Central memory CD8-positive, alpha-beta T cell (primary cell): ENCODE results near the gene CLEC2L.

ENCODE experiments used
- ATAC-seq: fragments of 150-1000 bp; cut with Tn5 transposase; replicated peaks from 2 replicates; pipeline ENCODE4 v1.10.0; 2022; ENCODE audit warnings: mild to moderate bottlenecking, moderate FRiP score, moderate number of reproducible peaks; ENCODE audit not compliant: poor library complexity, severe bottlenecking; ENCODE audit errors: extremely low read depth
- DNase-seq, 2 donors: peaks; one replicate each; pipeline ENCODE4 v3.0.0; 2021; ENCODE audit warnings: low spot score in 2 of 2
- H3K27ac Mint-ChIP-seq: one replicate; pipeline ENCODE4 v1.8.0; 2022; ENCODE audit warnings: low read depth, mild to moderate bottlenecking, moderate library complexity, mixed read lengths
- H3K27me3 Mint-ChIP-seq: one replicate; pipeline ENCODE4 v1.8.0; 2022; ENCODE audit warnings: mixed read lengths
- H3K36me3 Mint-ChIP-seq: one replicate; pipeline ENCODE4 v1.8.0; 2022; ENCODE audit warnings: mild to moderate bottlenecking, moderate library complexity, mixed read lengths; ENCODE audit not compliant: insufficient read depth
- H3K4me1 Mint-ChIP-seq: one replicate; pipeline ENCODE4 v1.8.0; 2022; ENCODE audit warnings: mixed read lengths
- H3K4me3 Mint-ChIP-seq: one replicate; pipeline ENCODE4 v1.8.0; 2022; ENCODE audit warnings: mild to moderate bottlenecking, moderate library complexity, mixed read lengths
- H3K9me3 Mint-ChIP-seq: one replicate; pipeline ENCODE4 v1.8.0; 2022; ENCODE audit warnings: mixed read lengths

The CLEC2L gene

GRCh38 chr7:139566736-139567646 is 43.5 kb downstream of the CLEC2L start:
- no peak overlapping the region for H3K27ac Mint-ChIP-seq
- ATAC-seq (no peak), DNase-seq (no peak)
- no peak overlapping the region for H3K4me3 Mint-ChIP-seq
- peaks cover 5% of the 10 kb centered on the region for H3K36me3 Mint-ChIP-seq
- no peaks in the 10 kb centered on the region for H3K27me3 Mint-ChIP-seq
- no peaks in the 10 kb centered on the region for H3K4me1 Mint-ChIP-seq
- H3K9me3 Mint-ChIP-seq: no peaks in the 10 kb centered on the region

GRCh38 chr7:139567647-139568345 is 44.3 kb downstream of the CLEC2L start:
- Mint-ChIP-seq H3K9me3 (no peaks in the 10 kb centered on the region), H3K4me1 (no peaks in the 10 kb centered on the region), H3K4me3 (no peak overlapping the region), H3K27me3 (no peaks in the 10 kb centered on the region), H3K36me3 (peaks cover 6% of the 10 kb centered on the region), H3K27ac (no peak overlapping the region)
- ATAC-seq (no peak), DNase-seq (no peak)

DNA sequence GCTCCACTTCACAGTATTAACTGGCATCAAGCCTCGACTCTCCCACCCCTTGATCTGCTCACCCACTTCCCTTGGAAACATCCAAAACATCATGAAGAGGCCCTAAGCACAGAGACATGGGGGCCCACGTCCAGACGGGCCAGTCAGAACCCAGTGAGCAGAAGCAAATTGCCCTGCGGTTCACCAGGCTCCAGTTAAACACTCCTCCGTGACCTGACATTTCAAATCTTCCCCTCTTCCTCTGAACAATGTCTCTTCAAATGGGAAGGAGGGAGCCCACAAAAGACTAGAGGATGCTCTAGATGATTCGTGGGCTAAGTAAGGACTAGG is 44.8 kb downstream of the CLEC2L start:
- Mint-ChIP-seq H3K4me1 (no peaks in the 10 kb centered on the region), H3K9me3 (no peaks in the 10 kb centered on the region), H3K27ac (no peak overlapping the region), H3K4me3 (no peak overlapping the region), H3K27me3 (no peaks in the 10 kb centered on the region), H3K36me3 (peaks cover 7% of the 10 kb centered on the region)
- ATAC-seq: no peak
- no peak for DNase-seq

GRCh38 chr7:139568813-139569490 is 45.5 kb downstream of the CLEC2L start:
- Mint-ChIP-seq H3K4me3 (no peak overlapping the region), H3K4me1 (no peaks in the 10 kb centered on the region), H3K27me3 (no peaks in the 10 kb centered on the region), H3K36me3 (peaks cover 10% of the 10 kb centered on the region), H3K9me3 (no peaks in the 10 kb centered on the region), H3K27ac (no peak overlapping the region)
- ATAC-seq (no peak), DNase-seq (no peak)

- H3K27ac Mint-ChIP-seq: no peak overlapping the region
- H3K36me3 Mint-ChIP-seq: peaks cover 13% of the 10 kb centered on the region
- no peaks in the 10 kb centered on the region for H3K27me3 Mint-ChIP-seq
- H3K4me1 Mint-ChIP-seq: no peaks in the 10 kb centered on the region
- H3K4me3 Mint-ChIP-seq: no peak overlapping the region
- ATAC-seq: no peak
- H3K9me3 Mint-ChIP-seq: no peaks in the 10 kb centered on the region
- DNase-seq: no peak
Observed at GRCh38 chr7:139570119-139570518, 46.6 kb downstream of the CLEC2L start.

- H3K4me3 Mint-ChIP-seq: no peak overlapping the region
Observed at GRCh38 chr7:139570626-139571025, 47.1 kb downstream of the CLEC2L start.

GRCh38 chr7:139571190-139571589 is 47.7 kb downstream of the CLEC2L start:
- Mint-ChIP-seq H3K27me3 (no peaks in the 10 kb centered on the region), H3K36me3 (peaks cover 13% of the 10 kb centered on the region), H3K9me3 (no peaks in the 10 kb centered on the region), H3K4me3 (no peak overlapping the region), H3K4me1 (no peaks in the 10 kb centered on the region), H3K27ac (no peak overlapping the region)
- ATAC-seq (no peak), DNase-seq (no peak)

More at GRCh38 chr7:139570626-139571025, 47.1 kb downstream of the CLEC2L start:
- Mint-ChIP-seq H3K27ac (no peak overlapping the region), H3K4me1 (no peaks in the 10 kb centered on the region), H3K27me3 (no peaks in the 10 kb centered on the region), H3K36me3 (peaks cover 13% of the 10 kb centered on the region), H3K9me3 (no peaks in the 10 kb centered on the region)
- no peak for ATAC-seq
- DNase-seq: no peak

GRCh38 chr7:139571651-139572050 is 48.2 kb downstream of the CLEC2L start:
- no peak overlapping the region for H3K4me3 Mint-ChIP-seq
- DNase-seq (no peak), ATAC-seq (no peak)
- H3K27me3 Mint-ChIP-seq: no peaks in the 10 kb centered on the region
- H3K27ac Mint-ChIP-seq: no peak overlapping the region
- peaks cover 13% of the 10 kb centered on the region for H3K36me3 Mint-ChIP-seq
- H3K9me3 Mint-ChIP-seq: no peaks in the 10 kb centered on the region
- no peaks in the 10 kb centered on the region for H3K4me1 Mint-ChIP-seq

- DNase-seq (no peak), ATAC-seq (no peak)
- Mint-ChIP-seq H3K36me3 (peaks cover 13% of the 10 kb centered on the region), H3K9me3 (no peaks in the 10 kb centered on the region), H3K4me1 (no peaks in the 10 kb centered on the region), H3K27ac (no peak overlapping the region), H3K27me3 (no peaks in the 10 kb centered on the region), H3K4me3 (no peak overlapping the region)
Observed at GRCh38 chr7:139572071-139572470, 48.6 kb downstream of the CLEC2L start.

DNA sequence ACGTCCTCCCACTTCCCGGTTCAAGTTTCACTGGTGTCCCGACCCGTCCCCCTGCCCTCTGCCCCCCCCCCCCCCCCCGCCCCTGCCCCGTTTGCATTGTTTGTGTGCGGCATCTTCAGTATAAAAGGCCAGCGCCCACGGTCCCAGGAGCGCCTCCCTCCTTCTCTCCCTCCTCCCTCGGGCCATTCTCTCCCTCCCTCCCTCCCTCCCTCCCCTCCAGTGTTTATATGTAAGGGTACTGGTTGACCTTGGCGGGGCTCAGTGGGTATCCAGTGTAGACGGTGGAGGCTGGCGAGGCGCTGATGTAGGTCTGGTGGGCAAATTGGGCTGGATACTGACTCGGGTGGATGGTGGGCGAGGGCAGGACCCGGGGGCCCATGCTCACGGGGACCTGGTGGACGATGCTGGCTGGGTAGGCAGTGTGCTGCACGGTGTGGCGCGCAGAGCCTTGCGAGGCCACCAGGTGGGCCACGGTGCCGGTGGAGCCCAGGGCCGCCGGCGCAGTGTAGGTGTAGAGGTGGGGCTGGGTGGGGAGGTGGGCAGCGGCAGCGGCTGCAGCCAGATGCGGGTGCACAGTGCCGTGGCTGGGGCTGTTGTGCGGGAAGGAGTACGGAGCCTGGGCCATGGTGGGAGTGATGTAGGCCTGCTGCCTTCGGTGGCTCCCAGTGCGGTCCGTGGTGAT is 49.4 kb downstream of the CLEC2L start:
- Mint-ChIP-seq H3K27me3 (no peaks in the 10 kb centered on the region), H3K4me3 (no peak overlapping the region), H3K27ac (no peak overlapping the region), H3K36me3 (peaks cover 13% of the 10 kb centered on the region), H3K4me1 (no peaks in the 10 kb centered on the region), H3K9me3 (no peaks in the 10 kb centered on the region)
- no peak for DNase-seq
- ATAC-seq: no peak

DNA sequence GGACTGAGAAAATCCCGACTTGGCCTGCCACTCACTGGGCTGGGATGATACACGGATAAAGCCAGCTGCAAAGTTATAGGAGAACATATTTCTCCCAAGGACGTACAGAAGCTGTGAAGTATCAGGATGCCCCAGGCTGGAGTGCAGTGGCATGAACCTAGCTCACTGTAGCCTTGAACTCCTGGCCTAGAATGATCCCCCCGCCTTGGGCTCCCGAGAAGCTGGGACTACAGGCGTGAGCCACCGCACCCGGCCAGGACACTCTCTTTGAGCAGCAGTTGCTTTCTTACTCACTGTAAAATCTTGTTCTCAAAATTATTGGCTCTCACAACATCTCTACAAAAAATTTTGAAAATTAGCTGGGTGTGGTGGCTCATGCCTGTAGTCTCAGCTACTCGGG is 50.4 kb downstream of the CLEC2L start:
- no peak overlapping the region for H3K27ac Mint-ChIP-seq

GRCh38 chr7:139574618-139575337 is 51.3 kb downstream of the CLEC2L start:
- H3K27ac Mint-ChIP-seq: no peak overlapping the region
- H3K9me3 Mint-ChIP-seq: no peaks in the 10 kb centered on the region
- H3K4me3 Mint-ChIP-seq: no peak overlapping the region
- H3K4me1 Mint-ChIP-seq: no peaks in the 10 kb centered on the region
- ATAC-seq (no peak), DNase-seq (no peak)
- peaks cover 10% of the 10 kb centered on the region for H3K36me3 Mint-ChIP-seq
- no peaks in the 10 kb centered on the region for H3K27me3 Mint-ChIP-seq

More for the DNA sequence above, 50.4 kb downstream of the CLEC2L start:
- ATAC-seq: no peak
- no peaks in the 10 kb centered on the region for H3K27me3 Mint-ChIP-seq
- H3K4me3 Mint-ChIP-seq: no peak overlapping the region
- H3K4me1 Mint-ChIP-seq: no peaks in the 10 kb centered on the region
- peaks cover 10% of the 10 kb centered on the region for H3K36me3 Mint-ChIP-seq
- H3K9me3 Mint-ChIP-seq: no peaks in the 10 kb centered on the region
- no peak for DNase-seq
